DMS153 (cell line): ENCODE data around the gene BCL2L12.
"Not testable (repeated sequence)": the region's sequence is repeated elsewhere in the genome, so short reads cannot be mapped to it uniquely, and the experiment has no call there.

Experiments used
- DNase-seq: peaks from one replicate; lab custom pipeline; 2025; lab: John Stamatoyannopoulos, UW

BCL2L12 gene, protein sequence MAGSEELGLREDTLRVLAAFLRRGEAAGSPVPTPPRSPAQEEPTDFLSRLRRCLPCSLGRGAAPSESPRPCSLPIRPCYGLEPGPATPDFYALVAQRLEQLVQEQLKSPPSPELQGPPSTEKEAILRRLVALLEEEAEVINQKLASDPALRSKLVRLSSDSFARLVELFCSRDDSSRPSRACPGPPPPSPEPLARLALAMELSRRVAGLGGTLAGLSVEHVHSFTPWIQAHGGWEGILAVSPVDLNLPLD

DNA sequence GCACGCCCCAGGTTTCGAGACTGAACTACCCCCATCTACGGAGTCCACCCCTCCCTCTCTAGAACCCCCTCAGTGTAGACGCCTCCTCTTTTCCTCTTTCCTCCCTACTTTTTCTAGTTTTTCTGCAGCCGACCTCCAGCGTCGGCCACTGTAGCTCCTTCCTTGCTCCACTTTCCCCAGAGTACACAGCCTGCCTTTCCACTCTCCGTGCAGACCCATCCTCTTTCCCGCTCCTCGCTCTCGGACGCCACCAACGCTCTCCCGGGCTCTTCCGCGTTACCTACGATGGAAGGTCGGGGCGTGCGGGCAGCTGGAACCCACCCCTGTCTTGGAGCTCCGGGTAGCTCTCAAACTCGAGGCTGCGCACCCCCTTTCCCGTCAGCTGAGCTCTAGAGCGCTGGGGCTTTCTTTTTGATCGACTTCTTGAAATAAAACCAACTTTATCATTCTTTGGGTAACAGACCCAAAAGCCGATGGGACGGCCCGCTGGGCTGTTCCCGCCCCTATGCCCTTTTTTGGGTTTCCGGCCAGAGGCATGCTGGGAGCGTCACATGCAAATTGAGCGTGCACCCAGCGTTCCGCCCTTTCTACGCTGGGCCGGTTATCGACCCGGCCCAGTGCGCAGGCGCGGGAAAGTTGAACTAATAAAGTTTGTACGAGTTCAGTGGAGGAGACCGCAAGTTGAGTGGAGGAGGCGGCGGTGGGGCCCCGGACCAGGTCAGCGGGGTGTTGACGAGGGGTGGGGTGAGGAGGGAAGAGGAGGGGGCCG is at the start of gene BCL2L12, which contains the start of gene IRF3:
Gene BCL2L12, plus strand, starts transcription at position 583 of the 769 bp plus-strand sequence. CDS start 760 bp downstream, outside the sequence.
Gene IRF3, minus strand, starts transcription at position 507 of the 769 bp plus-strand sequence. CDS start 1,019 bp downstream, outside the sequence.
- peak; percentile 86 for DNase-seq

DNA sequence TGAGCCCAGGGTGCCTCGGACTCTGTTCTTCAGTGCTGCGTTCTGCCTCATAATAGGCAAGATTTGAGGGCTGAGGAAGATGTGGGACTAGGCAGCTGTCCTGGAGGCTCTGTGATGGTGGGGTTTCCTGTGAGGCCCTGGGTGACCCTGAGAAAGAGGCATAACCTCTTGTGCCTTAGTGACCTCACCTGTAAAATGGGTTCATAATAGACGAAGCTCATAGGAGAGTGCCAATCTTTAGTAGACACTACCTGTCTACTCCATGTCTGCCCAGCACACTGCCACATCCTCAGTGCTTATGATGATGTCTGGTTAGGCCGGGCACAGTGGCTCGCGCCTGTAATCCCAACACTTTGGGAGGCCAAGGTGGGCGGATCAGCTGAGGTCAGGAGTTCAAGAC is 49.2 kb upstream of the BCL2L12 start:
- no peak for DNase-seq

DNA sequence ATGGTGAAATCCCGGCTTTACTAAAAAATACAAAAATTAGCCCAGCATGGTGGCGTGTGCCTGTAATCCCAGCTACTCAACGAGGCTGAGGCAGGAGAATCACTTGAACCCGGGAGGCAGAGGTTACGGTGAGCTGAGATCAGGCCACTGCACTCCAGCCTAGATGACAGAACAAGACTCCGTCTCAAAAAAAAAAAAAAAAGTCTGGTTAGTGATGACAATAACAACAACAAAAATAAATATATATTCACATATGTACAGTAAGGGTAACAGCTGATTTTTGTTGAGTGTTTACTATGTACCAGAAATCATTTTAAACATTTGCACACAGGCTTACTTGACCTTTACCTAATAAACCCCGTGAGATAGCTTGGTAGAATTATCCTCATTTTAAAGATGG is 48.8 kb upstream of the BCL2L12 start:
- no peak for DNase-seq

DNA sequence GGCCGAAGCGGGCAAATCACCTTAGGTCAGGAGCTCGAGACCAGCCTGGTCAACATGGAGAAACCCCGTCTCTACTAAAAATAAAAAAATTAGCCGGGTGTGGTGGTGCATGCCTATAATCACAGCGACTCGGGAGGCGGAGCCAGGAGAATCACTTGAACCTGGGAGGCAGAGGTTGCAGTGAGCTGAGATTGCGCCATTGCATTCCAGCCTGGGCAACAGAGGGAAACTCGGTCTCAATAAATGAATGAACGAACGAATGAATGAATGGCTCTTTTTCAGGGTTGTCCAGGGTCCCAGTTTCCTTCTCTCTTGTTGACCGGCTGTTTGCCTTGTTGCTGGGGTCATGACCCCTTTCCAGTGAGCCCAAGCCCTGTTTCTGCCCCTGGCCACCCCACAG is 47.9 kb upstream of the BCL2L12 start:
- not testable (repeated sequence) for DNase-seq

DNA sequence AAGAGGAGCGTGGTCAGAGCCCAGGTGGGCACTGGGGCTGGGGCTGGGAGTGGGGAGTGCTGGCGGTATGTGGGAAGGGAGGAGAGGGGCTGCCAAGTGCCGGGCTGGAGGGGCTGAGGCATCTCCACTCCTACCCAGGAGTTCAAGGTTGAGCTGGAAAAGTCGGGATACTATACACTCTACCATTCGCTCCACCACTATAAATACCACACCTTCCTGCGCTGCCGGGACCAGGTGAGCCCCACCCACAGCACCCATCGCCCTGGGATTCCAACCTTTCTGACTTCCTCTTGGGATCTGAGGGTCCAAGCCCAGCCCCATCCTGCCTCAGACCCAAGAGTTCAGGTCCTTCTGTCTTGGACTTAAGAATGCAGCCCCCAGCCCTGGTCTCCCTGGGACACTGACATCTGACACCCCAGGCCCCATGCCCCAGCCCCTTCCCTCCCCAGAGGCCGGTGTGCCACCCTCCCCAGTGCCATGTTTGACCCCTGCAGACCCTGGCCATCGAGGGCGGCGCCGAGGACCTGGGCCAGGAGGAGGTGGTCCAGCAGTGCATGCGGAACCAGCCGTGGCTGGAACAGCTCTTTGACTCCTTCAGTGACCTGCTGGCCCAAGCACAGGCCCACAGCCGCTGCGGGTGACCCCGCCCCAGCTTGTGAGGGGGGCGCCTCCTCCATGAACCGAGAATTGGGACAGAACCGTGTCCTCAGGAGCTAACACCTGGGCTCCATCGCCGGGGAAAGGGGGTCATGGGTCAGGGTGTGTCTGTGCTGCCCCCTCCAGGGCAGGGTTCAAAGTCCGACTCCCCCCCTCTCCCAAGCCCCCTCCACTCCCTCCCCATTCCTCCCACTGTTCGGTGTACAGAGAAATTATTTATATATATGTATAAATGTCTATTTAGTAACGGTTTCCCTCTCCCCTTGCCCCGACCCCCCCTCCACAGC is 40.5 kb upstream of the BCL2L12 start:
- DNase-seq: no peak

DNA sequence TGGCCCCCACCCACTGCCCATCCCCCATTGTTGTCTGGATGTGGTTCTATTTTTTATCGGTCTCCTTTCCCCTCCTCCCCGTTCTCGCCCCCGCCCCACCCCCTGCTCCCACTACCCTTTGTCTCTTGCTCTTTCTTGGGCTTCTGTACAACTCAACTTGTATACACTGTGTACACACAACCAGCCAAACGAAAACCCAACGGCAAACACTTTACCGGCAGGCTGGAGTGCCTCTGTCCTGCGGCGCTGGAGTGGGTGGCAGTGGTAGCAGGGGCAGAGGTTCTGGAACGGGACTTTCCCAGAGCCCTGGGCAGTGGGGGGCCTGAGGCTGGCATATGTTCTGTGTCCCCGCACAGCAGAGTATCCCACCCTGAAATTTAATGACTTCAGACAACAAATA is 39.5 kb upstream of the BCL2L12 start:
- DNase-seq: no peak

DNA sequence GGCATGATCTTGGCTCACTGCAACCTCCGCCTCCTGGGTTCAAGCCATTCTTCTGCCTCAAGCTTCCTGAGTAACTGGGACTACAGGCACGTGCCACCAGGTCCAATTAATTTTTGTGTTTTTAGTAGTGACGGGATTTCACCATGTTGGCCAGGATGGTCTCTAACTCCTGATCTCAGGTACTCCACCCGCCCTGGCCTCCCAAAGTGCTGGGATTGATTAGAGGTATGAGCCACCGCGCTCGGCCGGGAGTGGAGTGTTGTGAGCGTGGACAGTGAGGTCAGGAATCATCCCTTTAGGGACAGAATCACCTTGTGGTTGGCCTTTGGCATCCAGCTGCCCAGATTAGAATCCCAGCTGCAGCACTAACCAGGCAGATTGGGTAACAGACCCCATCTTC is 36.1 kb upstream of the BCL2L12 start:
- no peak for DNase-seq

DNA sequence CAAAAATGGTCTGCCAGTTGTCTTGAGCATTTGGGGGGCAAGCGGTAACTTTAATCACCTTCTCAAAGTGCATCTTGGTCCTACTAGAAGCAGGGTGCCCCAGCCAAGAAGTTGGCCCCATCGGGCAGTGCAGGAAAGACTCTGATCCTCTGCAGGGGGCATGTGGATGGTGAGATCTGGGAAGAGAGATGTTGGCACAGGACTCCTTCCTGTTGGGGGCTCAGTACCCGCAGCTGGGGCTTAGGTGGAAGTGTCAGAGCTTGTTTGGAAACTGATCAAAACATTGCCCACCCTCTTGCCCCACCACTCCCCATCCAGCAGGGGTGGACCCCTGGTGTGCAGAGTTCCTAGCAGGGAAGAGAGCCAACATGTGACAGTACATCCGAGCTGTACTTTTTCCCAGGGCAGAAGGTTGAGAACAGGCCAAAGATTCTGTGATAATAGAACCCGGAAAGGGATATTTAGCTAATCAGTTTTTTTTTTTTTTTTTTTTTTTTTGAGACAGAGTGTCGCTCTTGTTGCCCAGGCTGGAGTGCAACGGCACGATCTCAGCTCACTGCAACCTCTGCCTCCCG is 34.6 kb upstream of the BCL2L12 start:
- DNase-seq: no peak

DNA sequence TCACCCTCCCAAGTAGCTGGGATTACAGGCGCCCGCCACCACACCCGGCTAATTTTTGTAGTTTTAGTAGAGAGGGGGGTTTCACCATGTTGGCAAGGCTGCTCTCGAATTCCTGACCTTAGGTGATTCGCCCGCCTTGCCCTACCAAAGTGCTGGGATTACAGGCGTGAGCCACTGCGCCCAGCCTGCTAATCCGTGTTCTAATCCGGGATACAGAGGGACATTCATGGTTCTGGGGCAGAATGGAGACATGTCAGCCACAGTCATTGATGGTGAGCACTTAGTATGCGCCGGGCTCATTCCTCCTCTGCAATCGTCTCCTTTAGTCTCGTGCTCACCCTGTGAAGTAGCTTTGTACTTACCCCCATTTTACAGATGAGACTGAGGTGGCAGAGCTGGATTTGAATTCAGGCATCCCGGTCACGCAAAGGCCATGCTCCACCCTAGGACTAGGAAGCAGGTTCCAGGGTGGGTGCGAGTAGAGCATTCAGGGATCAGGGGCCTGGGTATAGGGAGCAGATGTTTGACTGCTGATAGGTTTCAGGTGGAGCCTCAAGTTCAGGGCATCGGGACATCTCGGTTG is 34.0 kb upstream of the BCL2L12 start:
- no peak for DNase-seq

DNA sequence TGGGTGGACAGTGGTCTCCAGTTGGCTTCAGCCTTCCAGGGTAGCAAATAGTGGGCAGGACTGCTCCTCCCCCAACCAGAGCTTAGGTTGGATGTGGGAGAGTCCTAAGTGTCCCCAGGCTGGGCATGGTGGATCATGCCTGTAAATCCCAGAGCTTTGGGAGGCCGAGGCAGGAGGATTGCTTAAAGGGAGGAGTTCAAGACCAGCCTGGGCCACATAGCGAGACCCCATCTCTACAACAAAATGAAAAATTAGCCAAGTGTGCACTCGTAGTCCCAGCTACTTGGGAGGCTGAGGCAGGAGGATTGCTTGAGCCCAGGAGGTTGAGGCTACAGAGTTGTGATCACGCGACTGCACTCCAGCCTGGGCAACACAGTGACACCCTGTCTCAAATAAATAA is 33.2 kb upstream of the BCL2L12 start:
- DNase-seq: no peak

DNA sequence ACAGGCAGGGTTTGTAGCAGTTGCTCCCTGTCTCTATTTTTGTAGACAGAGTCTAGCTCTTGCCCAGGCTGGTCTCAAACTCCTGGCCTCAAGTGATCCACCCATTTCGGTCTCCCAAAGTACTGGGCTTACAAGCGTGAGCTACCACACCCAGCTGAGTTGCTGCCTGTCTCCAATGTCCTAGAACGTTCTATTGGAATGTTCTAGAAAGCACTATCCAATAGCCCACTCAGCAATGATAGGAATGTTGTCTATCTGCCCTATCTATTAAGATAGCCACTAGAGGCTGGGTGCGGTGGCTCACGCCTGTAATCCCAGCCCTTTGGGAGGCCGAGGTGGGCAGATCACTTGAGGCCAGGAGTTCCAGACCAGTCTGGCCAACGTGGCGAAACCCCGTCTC is 32.5 kb upstream of the BCL2L12 start:
- DNase-seq: not testable (repeated sequence)

DNA sequence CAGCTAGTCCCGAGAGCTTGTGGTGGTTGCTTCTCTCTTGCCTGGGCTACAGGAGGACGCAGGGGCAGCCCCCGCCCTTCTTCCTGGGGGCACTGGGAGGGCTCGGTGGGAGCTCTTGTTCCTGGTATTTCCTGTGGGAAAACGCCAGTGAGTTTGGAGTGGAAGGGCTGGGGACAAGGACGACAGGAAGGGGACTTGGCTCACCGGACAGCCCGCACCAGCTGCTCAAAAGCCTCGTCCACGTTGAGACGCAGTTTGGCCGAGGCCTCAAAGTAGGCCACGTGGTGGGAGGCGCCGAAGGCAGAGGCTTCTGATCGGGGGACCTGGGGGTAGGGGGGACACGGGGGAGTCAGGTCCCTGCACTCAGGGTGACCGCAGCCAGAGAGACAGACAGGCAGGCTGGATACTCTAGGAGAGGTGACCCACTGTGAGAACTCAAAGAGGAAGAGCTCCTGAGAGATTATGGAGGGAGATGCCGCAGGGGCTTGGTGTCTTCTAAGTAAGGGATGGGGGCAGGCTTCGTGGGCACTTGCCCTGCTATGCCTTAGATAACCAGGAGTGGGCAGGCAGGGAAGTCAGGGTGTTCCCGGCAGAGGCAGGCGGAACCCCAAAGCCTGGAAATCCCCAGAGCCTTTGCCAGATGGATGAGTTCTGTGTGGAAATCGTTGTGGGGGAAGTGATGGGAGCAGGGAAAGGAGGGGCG is 30.1 kb upstream of the BCL2L12 start:
- no peak for DNase-seq

DNA sequence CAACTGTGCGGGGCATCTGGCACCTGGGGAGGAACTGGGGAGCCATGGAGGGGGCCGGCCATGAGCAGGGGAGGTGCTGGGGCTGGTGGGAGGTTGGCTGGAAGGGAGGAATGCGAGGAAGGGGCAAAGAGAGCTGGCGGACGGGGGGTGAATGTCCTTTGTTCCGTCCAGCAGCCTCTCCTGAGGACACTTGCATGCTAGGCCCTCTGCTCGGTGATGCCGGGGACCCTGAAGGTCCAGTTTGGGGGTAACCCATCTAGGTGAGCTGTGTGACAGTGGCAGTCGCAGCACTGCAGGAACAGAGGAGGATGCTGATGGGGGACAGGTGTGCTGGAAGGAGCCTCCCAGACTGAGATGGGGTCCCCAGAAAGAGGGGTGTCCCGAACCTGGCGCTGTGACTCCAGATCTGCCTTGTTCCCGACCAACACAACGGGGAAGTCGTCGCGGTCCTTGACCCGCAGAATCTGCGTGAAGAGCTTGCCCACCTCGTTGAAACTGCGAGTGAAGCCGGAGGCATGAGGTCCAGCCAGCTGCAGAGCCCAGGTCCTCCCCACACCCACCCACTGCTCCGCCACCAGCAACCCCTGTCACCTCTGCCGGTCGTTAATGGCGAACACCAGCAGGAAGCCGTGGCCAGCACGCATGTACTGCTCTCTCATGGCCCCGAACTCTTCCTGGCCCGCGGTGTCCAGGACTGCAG is 29.4 kb upstream of the BCL2L12 start:
- no peak for DNase-seq

DNA sequence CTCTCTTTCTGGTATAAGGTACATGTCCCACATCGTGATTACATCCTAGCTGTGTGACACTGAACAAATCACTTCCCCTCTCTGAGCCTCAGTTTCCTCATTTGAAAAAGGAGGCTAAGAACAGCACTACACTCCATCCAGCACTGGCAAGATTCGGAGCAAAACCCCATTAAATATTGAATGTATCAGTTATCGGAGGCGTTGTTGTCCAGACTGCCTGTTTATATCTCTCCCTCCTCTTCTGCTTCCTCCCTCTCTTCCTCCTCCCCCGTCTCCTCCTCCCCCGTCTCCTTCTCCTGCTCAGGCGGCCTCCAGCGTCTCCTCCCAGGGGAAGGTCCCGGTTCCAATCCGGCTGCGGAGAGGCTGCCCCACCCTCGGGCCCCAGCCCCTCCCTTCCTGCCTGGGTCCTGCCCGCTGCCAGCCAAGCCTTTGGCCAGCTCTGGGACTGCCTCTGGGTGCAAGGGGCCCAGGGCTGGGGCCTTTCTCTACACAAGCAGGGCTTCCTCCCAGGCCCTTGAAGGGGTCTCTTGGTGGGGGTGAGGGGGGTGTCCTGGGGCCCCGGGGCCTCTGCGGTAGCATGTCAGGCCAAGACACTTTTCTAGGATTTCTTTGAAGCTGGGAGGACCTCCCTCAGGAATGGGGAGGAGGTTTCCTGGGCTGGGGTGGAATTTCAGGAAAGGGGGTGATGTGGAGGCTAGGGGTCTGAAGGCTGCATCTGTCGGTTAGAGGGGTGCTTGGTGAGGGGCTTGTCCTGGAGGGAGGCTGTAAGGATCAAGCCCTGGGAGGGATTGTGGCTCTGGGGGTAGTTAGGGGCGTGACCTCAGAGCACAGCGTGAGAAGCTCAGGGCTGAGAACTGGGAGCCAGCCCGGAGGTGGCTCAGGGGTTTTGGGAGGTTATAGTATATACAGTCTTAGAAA is 27.7 kb upstream of the BCL2L12 start:
- no peak for DNase-seq

DNA sequence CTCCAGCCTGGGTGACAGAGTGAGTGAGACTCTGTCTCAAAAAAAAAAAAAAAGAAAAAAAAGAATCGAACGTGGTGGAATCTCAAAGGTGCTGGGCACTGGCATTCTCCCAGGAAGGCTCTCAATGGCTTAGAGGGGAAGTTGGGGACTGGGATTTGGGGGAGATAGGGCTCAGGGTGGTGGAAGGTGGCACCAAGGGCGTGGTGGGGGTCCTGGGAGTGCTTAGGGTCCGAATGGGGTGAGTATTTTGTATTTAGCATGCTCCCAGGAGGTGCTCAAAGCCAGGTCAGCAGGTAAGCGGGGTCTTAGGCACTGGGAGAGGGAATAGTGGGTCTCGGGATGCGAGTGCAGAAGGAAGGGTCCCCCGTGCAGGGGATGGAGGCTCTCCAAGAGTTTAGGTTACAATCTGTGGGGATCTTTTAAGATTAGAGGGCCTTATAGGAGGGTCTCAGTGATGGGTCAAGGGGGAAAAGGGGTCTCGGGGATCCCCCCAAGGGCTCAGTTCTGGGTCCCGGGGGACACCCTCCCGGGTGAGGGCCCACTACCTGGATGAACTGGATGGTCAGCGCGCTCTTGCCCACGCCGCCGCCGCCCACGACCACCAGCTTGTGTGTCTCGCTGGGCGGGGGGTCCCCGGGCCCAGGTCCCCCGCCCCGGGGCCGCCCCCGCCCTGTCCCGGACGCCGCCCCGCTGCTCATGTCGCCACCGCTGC is 26.2 kb upstream of the BCL2L12 start:
- no peak for DNase-seq

DNA sequence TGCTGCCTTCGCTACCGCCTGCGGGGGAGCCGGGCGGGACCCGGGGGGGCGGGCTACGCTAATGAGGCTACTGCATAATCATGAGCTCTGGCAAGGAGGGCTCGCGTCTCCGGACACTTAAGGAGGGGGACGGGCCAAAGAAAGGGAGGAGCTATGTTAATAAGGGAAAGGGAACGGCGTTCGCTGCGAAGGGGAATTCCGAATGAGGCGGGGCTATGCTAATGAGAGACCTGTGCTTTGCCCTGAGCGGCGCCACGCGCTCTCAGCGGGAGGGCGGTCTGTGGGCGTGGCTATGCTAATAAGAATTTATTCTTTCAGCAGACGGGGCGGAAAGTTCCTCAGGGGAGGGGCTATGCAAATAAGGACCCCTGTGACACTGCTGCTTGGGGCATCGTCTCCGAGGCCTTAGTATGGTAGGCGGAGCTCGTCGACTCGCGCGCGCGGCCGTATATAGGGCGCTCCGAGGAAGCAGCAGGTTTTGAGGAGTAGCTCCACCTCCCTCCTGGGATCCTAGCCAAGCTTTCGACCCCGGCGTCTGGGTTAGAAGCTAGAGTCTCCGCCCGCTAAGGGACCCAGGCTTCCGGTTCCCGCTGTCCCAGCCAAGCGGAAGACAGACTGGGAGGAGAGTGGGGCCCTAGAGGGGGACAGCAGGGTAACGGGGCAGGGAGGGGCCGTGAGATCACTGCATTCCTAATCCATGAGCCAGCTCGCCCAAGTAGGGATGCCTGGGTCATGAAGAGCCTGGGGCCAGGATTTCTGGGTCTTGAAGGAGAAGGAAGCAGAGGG is 25.4 kb upstream of the BCL2L12 start, which contains the start of gene RRAS:
Gene RRAS, minus strand, starts transcription at position 31 of the 786 bp plus-strand sequence. CDS start 45 bp downstream, outside the sequence.
- peak; percentile 99 for DNase-seq

DNA sequence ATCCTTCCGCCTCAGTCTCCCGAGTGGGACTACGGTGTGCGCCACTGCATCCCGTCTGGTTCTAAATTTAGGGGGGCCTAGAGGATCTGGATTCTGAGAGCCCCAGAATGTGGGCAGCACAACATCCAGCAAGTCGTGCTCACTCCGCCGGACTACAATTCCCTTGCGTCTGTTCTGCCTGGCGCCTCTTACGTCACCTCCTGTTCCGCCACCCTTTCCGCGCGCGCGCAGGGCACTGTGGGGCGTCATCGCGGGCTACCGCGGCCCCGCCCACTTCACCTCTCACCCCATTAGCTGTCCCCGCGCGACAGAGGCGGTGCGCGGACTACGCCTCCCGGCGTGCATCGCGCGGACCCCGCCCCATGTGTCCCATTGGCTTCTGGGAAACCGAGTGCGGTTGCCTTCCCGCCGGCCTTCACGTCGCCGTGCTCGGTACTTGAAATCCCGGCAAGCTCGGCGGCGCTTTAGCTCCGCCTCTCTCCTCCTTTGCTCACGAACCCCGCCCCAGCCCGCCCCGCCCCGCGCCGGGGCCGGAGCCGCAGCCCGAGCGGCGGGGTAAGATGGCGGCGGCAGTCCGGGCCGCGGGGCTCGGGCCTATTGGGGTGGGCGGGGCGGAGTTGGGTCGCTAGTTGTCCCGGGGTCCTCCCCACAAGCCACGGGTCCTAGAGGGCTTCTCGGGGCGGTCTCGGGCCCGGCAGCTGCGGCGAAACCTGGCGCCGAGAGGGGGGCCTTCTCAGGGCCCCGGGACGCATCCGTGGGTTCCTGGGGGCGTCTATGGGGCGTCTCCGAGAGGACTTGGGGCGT is 23.8 kb upstream of the BCL2L12 start, which contains the start of gene SCAF1:
Gene SCAF1, plus strand, starts transcription at position 522 of the 804 bp plus-strand sequence. CDS start 2,818 bp downstream, outside the sequence.
- DNase-seq: peak; percentile 99
